ENCODE measurements around the gene ENPP7. TPM values are rescaled to one million over a fixed set of nuclear protein-coding genes. Genes with fewer than 3 reads are reported as not detected.

ENPP7 gene
- total RNA-seq, 1 donor from 2014 or later, result not detected

DNA sequence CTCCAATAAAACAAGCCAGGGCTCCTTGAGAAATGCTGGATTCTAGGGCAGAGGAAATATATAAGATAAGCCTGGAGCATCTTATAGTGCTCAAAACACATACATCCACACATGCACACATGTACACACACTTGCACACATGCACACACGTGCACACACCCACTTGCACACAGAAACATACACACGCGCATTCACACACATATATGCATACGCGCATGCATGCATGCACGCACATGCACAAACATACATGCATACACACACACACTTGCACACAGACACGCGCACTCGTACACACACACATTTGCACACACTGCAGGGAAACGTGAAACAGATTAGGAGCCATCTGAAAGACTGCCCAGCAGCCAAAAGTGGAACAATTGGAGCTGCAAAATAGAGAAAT, 8.0 kb upstream of the ENPP7 start:
- TF ChIP-seq, protein P1, sequence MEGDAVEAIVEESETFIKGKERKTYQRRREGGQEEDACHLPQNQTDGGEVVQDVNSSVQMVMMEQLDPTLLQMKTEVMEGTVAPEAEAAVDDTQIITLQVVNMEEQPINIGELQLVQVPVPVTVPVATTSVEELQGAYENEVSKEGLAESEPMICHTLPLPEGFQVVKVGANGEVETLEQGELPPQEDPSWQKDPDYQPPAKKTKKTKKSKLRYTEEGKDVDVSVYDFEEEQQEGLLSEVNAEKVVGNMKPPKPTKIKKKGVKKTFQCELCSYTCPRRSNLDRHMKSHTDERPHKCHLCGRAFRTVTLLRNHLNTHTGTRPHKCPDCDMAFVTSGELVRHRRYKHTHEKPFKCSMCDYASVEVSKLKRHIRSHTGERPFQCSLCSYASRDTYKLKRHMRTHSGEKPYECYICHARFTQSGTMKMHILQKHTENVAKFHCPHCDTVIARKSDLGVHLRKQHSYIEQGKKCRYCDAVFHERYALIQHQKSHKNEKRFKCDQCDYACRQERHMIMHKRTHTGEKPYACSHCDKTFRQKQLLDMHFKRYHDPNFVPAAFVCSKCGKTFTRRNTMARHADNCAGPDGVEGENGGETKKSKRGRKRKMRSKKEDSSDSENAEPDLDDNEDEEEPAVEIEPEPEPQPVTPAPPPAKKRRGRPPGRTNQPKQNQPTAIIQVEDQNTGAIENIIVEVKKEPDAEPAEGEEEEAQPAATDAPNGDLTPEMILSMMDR (IDR thresholded peaks at IDR 0.05; ENCODE audit: insufficient read depth, low read length, severe bottlenecking), result no peak
- DNase-seq (ENCODE audit: low read depth) (no peak), FAIRE-seq (no peak)
- Histone ChIP-seq H3K4me3 (ENCODE audit: low read depth, low read length) (no peak overlapping the region), H3K27me3 (ENCODE audit: control insufficient read depth, insufficient read depth, low read length) (no peaks in the 10 kb centered on the region), H3K36me3 (ENCODE audit: control insufficient read depth, insufficient read depth, low read length) (no peaks in the 10 kb centered on the region)

DNA sequence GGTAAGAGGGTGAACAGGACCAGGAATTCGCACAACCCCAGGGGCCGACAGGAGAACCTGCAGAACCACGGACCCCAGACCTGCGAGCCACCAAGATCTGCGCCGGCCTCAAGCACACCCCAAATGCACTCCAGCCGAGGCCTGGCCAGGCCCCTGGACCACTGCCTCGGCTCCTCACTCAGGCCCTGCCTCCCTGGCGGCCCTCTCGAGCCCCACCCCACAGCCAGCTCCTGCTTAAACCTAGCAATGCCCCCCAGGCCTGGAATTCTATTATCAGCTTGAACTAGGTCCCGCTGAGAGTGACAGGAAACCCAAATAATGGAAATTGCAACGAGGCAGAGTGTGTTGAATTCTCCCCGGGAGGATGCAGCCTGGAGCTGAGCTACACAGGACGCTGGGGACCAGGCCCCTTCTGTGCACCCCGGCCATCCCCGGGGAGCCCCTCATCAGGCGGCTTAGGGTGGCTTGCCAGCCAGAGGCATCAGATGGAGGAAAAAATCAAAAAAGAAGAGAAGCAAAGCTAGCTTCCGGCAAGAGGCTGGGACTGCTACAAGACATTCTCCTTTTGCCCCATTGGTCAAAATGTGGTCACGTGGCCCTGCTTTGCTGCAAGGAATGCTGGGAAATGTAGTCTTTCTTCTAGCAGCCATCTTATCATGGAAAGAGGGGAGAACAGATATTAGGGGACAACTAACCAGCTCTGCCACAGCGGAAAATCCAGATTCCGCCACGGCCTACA, 2.4 kb upstream of the ENPP7 start:
- FAIRE-seq (peak; percentile 40), DNase-seq (ENCODE audit: low read depth) (peak; percentile 81)
- no peaks in the 10 kb centered on the region for H3K36me3 ChIP-seq (ENCODE audit: control insufficient read depth, insufficient read depth, low read length)
- peak overlapping the region; percentile 27 for H3K4me3 ChIP-seq (ENCODE audit: low read depth, low read length)
- no peaks in the 10 kb centered on the region for H3K27me3 ChIP-seq (ENCODE audit: control insufficient read depth, insufficient read depth, low read length)
- TF ChIP-seq, protein P1 (IDR thresholded peaks at IDR 0.05; ENCODE audit: insufficient read depth, low read length, severe bottlenecking), result no peak

DNA sequence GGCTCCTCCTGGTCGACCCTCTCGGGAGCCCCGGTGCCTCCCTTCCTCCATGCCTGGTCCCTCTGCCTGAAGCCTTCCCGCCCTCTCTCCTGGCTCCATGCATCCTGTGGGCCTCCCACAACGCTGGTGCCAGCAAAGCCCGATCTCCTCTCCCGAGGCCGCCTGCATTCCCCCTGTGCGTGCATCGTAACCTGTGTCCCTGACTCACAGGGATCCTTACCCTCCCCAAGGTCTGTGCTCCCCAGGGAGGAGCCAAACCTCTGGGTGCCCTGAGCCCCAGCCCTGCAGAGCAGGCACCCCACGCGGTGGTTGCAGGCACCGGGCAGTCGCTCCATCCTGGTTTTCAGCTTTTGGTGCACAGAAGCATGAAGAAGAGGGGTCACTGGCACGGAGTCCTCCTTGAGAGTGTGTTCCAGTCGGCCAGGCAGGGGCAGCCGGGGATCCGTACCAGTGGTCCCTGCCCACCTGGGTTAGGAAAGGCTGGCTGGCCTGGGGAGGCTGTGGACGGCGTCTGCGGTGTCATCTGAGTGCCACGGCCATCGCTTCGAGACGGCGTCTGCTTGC, 1.8 kb upstream of the ENPP7 start:
- TF ChIP-seq, protein P1 (IDR thresholded peaks at IDR 0.05; ENCODE audit: insufficient read depth, low read length, severe bottlenecking), result no peak
- no peak for DNase-seq (ENCODE audit: low read depth)
- Histone ChIP-seq H3K27me3 (ENCODE audit: control insufficient read depth, insufficient read depth, low read length) (no peaks in the 10 kb centered on the region), H3K4me3 (ENCODE audit: low read depth, low read length) (no peak overlapping the region), H3K36me3 (ENCODE audit: control insufficient read depth, insufficient read depth, low read length) (no peaks in the 10 kb centered on the region)
- FAIRE-seq, result no peak

DNA sequence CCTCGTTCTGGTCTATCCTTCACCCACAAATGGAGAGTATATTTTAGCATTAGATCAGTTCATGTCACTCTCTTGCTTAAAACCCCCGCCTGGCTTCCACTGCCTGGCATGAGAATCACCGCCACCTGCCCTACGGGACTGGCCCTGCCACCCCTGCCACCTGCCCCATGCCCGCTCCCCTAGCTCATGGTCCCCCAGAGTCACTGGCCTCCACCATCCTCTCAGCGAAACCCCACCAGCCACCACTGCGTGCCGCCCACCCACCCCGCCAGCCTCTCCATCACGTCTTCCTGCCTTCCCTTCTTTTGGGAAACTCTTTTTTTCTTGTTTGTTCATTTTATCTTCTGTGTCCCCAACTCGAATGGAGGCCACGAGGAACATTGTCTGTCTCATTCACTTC, 982 bp upstream of the ENPP7 start:
- DNase-seq (ENCODE audit: low read depth), result no peak
- no peaks in the 10 kb centered on the region for H3K27me3 ChIP-seq (ENCODE audit: control insufficient read depth, insufficient read depth, low read length)
- H3K4me3 ChIP-seq (ENCODE audit: low read depth, low read length), result no peak overlapping the region
- no peaks in the 10 kb centered on the region for H3K36me3 ChIP-seq (ENCODE audit: control insufficient read depth, insufficient read depth, low read length)
- no peak for FAIRE-seq
- TF ChIP-seq, protein P1 (IDR thresholded peaks at IDR 0.05; ENCODE audit: insufficient read depth, low read length, severe bottlenecking), result no peak

DNA sequence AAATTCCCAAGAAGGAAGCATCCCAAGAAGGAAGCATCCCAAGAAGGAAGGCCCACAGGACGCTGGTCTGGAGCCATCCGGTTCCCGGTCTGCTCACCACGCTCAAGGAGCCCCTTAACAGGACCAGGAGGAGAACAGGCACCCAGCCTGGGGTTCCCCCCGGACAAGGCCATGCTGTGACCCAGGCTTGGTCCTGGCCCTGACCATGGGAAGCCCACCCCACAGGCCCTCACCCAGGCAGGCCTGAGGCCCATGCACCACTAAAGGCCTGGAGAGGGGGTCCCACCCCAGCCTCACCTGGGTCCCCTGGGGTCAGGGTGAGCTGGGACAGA, 340 bp upstream of the ENPP7 start:
- TF ChIP-seq, protein P1 (IDR thresholded peaks at IDR 0.05; ENCODE audit: insufficient read depth, low read length, severe bottlenecking), result no peak

DNA sequence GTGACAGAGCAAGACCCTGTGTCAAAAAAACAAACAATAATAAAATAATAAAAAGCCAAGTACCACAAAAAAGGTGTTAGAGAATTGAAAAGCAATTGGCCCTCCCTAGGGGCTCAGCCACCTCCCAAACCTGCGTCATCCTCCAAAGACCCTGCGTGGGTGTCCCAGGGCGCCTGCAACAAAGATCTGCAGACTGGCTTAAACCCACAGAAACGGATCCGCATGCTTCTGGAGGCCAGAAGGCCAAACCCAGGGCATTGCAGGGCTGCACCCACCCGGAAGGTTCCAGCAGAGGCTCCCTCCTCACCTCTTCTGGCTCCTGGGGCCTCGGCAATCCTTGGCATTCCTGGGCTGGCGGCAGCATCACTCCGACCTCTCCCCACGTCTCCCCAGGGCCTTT, 1.5 kb downstream of the ENPP7 start:
- FAIRE-seq (no peak), DNase-seq (ENCODE audit: low read depth) (no peak)
- H3K27me3 ChIP-seq (ENCODE audit: control insufficient read depth, insufficient read depth, low read length), result no peaks in the 10 kb centered on the region
- no peaks in the 10 kb centered on the region for H3K36me3 ChIP-seq (ENCODE audit: control insufficient read depth, insufficient read depth, low read length)
- TF ChIP-seq, protein P1 (IDR thresholded peaks at IDR 0.05; ENCODE audit: insufficient read depth, low read length, severe bottlenecking), result no peak
- no peak overlapping the region for H3K4me3 ChIP-seq (ENCODE audit: low read depth, low read length)

More for the DNA sequence above, 340 bp upstream of the ENPP7 start:
- H3K36me3 ChIP-seq (ENCODE audit: control insufficient read depth, insufficient read depth, low read length), result no peaks in the 10 kb centered on the region
- H3K27me3 ChIP-seq (ENCODE audit: control insufficient read depth, insufficient read depth, low read length), result no peaks in the 10 kb centered on the region
- DNase-seq (ENCODE audit: low read depth), result no peak
- H3K4me3 ChIP-seq (ENCODE audit: low read depth, low read length), result no peak overlapping the region
- no peak for FAIRE-seq

All from bronchial epithelial cell (primary cell).